HG03520 (cell line): ENCODE measurements around the gene OXTR.

Experiments used
- ATAC-seq: cut with Tn5 transposase; IDR thresholded peaks from one replicate; pipeline ENCODE4 v1.9.1; 2021; ENCODE audit warnings: mild to moderate bottlenecking, moderate library complexity; ENCODE audit not compliant: unreplicated experiment

OXTR gene

DNA sequence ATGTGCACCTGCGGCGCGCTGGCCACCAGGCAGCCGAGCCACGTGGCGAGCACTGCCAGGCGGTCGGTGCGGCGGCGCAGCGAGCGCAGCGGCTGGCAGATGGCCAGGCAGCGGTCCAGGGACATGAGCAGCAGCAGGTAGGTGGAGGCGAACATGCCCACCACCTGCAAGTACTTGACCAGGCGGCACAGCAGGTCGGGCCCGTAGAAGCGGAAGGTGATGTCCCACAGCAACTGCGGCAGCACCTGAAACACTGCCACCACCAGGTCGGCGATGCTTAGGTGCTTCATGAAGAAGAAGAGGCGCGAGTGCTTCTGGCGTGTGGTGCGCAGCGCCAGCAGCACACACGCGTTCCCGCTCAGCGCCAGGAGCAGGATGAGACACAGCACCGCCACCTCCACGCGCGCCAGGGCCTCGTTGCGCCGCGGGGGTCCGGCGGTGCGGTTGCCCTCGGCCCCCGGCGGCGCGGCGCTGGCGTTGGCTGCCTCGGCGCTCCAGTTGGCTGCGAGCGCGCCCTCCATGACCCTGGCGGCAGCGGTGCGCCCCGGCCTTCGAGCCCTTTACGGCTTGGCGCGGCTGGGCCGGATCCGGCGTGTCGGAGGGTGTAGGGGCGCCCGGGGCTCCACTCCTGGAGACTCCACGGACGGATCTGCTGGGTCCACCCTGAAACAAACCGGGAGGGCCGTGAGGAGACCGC lies 1.6 kb downstream of the OXTR start:
- ATAC-seq: peak; percentile 57

DNA sequence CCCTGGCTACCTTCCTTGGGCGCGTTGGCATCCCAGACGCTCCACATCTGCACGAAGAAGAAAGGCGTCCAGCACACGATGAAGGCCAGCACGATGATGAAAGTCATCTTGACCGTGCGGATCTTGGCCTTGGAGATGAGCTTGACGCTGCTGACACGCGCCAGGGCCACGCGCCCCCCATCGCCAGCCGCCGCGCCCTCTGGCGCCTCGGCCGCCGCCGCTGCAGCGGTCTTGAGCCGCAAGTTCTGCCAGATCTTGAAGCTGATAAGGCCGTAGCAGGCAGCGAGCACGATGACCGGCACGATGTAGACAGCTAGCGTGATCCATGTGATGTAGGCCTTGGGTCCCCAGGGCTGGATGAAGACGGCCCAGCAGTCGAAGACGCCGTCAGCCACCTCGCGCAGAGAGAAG lies 2.2 kb downstream of the OXTR start:
- ATAC-seq: no peak

- no peak for ATAC-seq
These were observed 3.3 kb downstream of the OXTR start for GRCh38 chr3:8766148-8766547.

GRCh38 chr3:8765528-8765927 lies 3.9 kb downstream of the OXTR start:
- no peak for ATAC-seq

DNA sequence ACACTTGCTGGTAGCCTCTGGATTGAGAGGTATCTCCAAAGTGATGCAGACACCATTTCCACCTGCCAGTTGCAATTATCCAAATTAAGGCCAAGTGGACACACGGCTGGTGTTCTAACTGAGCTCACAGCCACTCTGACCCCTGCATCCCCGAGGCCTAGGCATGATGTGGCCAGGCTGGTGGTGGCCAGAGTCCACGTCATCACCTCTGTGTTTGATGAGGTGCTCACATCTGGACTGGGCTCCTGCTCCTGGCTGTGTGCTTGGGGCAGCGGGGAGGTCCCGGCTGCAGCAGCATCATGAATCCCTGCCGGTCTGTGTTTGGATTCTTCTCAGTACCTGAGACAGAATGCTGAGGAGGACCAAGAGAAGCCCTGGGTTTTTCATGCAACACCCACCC lies 4.9 kb downstream of the OXTR start:
- ATAC-seq: no peak

DNA sequence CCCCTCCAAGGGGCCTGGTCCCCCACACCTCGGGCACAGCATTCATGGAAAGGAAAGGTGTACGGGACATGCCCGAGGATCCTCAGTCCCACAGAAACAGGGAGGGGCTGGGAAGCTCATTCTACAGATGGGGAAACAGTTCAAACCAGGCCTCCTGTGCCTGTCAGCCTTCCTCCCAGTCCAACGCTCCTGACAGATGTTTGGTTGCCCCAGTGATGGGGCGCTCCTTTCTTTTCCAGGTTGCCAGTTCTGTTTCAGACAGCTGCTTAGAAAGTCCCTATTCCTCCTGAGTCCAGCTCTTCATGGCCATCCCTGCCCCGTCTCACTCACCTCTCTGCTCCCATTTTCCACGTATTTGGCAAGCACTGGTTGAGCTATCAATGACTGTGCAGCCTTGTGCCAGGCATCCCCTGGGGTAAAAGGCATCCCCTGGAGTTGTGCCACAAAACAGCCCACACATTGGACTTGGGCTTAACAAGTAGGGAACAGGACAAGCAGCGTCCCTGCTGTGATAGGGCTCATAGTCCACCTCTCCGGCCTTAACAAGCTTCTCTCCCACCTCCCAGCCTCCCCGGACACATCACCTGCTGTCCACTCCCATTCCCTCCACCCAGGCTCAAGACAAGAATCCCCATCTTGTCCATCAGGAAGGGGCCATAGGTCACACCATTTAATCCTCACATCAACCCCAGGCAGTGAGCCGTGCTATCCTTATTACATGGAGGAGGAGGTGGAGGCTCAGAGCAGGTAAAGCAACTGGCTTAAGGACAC lies 6.6 kb downstream of the OXTR start:
- ATAC-seq: no peak

GRCh38 chr3:8761866-8762265 lies 7.5 kb downstream of the OXTR start:
- ATAC-seq: no peak

DNA sequence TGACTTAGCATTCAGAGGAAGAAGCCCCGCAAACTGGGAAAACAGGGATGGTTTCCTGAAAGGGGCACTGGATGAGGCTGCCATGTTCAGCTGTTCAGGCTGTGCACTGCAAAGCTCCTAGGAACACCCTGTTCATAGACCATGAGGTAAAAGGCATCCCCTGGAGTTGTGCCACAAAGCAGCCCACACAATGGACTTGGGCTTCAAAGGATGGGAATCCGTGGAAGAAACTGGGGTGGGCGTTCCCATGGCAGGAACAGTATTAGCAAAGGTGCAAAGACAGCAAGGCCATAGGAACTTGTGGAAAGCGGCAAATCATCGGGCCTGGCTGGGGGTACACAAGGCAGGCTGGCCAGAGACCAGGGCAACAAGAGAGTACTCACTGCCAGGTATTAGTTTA lies 8.9 kb downstream of the OXTR start:
- ATAC-seq: no peak

GRCh38 chr3:8760091-8760490 lies 9.3 kb downstream of the OXTR start:
- ATAC-seq: no peak

DNA sequence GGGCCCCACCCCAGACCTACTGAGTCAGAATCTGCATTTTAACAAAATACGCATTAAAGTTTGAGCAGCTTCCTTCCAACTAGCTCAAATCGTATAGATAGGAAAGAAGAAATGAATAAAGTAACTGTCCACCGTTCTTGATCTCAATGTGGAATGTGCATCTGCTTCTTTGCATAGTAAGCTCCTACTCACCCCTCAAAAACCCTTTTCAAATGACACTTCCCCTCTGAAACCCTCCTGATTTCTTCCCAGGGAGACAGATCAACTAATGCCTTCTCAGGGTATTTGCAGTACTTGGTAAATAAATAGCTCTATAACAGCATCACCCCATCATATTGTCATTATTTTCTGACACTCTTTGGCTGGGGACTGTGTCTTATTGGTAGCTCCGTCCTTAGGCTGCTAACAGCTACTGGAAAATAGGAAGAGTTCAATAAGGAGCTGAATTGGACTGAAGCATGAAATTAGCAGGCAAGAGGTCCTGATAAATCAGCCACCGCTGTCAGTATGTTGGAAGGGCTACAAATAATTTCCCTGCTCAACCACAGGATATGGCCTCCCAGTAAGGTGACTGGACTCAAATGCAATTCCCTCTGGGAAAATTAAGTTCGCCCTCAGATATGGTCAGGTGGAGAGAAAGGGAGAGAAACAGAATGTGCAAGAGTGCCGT lies 10.2 kb downstream of the OXTR start:
- ATAC-seq: no peak

- peak; percentile 86 for ATAC-seq
These were observed 11.6 kb downstream of the OXTR start for GRCh38 chr3:8757551-8758518.

DNA sequence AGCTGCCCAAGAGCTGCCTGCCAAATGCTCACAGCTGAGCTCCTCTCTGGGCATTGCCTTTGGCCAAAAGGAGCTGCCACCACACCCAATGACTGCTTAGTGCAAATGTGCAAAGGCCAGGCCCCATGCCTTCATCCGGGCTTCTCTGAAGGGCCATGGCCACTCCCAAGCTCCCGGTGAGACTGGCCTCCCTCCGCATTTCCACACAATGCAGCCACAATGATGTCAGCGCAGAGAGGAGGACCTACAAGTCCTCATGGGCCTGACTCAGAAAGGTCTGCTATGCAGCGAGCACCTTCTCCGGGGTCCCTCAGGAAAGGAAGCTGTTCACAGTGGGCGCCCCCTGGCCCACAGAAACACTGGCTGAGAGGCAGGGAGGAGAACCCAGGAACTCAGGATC lies 12.7 kb downstream of the OXTR start:
- no peak for ATAC-seq

- ATAC-seq: no peak
These were observed 13.7 kb downstream of the OXTR start for GRCh38 chr3:8755564-8756237.

- ATAC-seq: no peak
These were observed 14.3 kb downstream of the OXTR start for GRCh38 chr3:8755097-8755496.

DNA sequence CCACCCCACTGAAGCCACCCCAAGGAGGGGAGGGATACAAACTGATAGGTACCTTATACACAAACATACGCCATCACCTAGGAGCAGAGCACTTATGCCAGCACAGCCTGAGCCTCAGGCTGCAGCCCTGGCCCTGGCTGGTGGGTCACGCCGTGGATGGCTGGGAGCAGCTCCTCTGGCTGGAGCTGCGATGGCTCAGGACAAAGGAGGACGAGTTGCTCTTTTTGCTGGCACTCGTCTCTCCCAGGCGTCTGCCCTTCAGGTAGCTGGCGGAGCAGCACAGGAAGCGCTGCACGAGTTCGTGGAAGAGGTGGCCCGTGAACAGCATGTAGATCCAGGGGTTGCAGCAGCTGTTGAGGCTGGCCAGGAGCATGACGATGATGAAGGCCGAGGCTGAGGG lies 16.6 kb downstream of the OXTR start:
- no peak for ATAC-seq

- ATAC-seq: no peak
These were observed 20.1 kb downstream of the OXTR start for GRCh38 chr3:8749316-8749715.

GRCh38 chr3:8746780-8747345 lies 22.6 kb downstream of the OXTR start:
- no peak for ATAC-seq

GRCh38 chr3:8745619-8746370 lies 23.6 kb downstream of the OXTR start:
- ATAC-seq: no peak

DNA sequence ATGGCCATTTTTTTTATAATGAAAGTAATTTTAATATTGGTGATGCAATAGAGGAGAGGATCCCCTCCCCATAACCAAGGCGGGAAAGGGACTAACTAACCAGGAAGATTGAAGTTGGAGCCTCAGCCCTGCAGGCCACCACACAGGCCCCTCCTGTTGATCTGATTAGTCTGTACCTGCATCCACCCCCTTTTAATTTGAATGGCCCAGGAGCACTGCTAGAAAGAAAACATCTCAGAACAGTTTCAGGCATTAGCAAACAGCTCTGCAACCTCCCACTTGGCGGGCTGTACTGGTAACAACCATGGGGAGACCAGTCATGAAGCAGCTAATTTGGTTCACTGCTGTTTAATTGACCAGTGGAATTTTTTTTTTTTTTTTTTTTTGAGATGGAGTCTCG lies 25.5 kb downstream of the OXTR start:
- ATAC-seq: no peak
